Subcutaneous abdominal adipose tissue (tissue), 5 donors: ENCODE results near the gene CETN3.
"Not testable (repeated sequence)": the region's sequence is repeated elsewhere in the genome, so short reads cannot be mapped to it uniquely, and the experiment has no call there.

Experiments
- H3K27ac ChIP-seq: one replicate; pipeline ENCODE4 v1.7.0; 2013; ENCODE audit warnings: low read depth, mild to moderate bottlenecking, inconsistent platforms, low read length, moderate library complexity
- H3K27me3 ChIP-seq, 5 donors: one replicate each; pipeline ENCODE4 v1.7.0; 2013; ENCODE audit warnings: low read length in 5 of 5, inconsistent platforms in 1 of 5; ENCODE audit not compliant: control insufficient read depth in 5 of 5, insufficient read depth in 4 of 5
- H3K36me3 ChIP-seq, 5 donors: one replicate each; pipeline ENCODE4 v1.7.0; 2013; ENCODE audit warnings: low read length in 5 of 5; ENCODE audit not compliant: control insufficient read depth in 5 of 5, insufficient read depth in 5 of 5
- H3K4me1 ChIP-seq, 5 donors: one replicate each; pipeline ENCODE4 v1.7.0; 2013; ENCODE audit warnings: low read length in 5 of 5, mild to moderate bottlenecking in 3 of 5, moderate library complexity in 1 of 5; ENCODE audit not compliant: control insufficient read depth in 5 of 5, insufficient read depth in 5 of 5
- H3K4me3 ChIP-seq, 5 donors: one replicate each; pipeline ENCODE4 v1.7.0; 2013; ENCODE audit warnings: low read length in 5 of 5, low read depth in 1 of 5
- H3K9ac ChIP-seq, 5 donors: one replicate each; pipeline ENCODE4 v1.7.0; 2013; ENCODE audit warnings: low read length in 5 of 5, mild to moderate bottlenecking in 4 of 5, moderate library complexity in 3 of 5
- H3K9me3 ChIP-seq, 5 donors: one replicate each; pipeline ENCODE4 v1.7.0; 2013; ENCODE audit warnings: low read length in 5 of 5; ENCODE audit not compliant: control insufficient read depth in 5 of 5
- donor health status: healthy.
- donor health status: healthy.
- donor health status: healthy.
- donor health status: healthy.
- donor health status: healthy.

CETN3 gene

GRCh38 chr5:90343731-90344130 is 65.8 kb downstream of the CETN3 start:
- H3K27me3 ChIP-seq, H3K4me3 ChIP-seq, H3K36me3 ChIP-seq, H3K9me3 ChIP-seq, H3K27ac ChIP-seq, H3K4me1 ChIP-seq, H3K9ac ChIP-seq: not testable (repeated sequence)

GRCh38 chr5:90342576-90342975 is 67.0 kb downstream of the CETN3 start:
- no peaks in the 10 kb centered on the region for H3K9me3 ChIP-seq
- no peak overlapping the region for H3K9ac ChIP-seq
- H3K4me1 ChIP-seq: no peaks in the 10 kb centered on the region
- H3K4me3 ChIP-seq: no peak overlapping the region
- no peak overlapping the region for H3K27ac ChIP-seq
- H3K27me3 ChIP-seq: no peaks in the 10 kb centered on the region
- H3K36me3 ChIP-seq: no peaks in the 10 kb centered on the region
